Trophoblast cell (in vitro differentiated cells and primary cell): Measurements from ENCODE around the gene PEPD.

Experiments
- DNase-seq, 2 donors: peaks; one replicate each; pipeline ENCODE4 v3.0.0-alpha.2; 2016
- H2AFZ ChIP-seq: 2 replicates; pipeline ENCODE4 v1.6.1; 2013; ENCODE audit warnings: low read length, moderate library complexity, mild to moderate bottlenecking; ENCODE audit not compliant: insufficient read depth, poor library complexity
- H2AK5ac ChIP-seq: 2 replicates; pipeline ENCODE4 v1.6.1; 2013; ENCODE audit warnings: mild to moderate bottlenecking, low read length
- H2BK120ac ChIP-seq: 2 replicates; pipeline ENCODE4 v1.6.1; 2013; ENCODE audit warnings: low read length, mild to moderate bottlenecking, moderate library complexity; ENCODE audit not compliant: insufficient read depth, poor library complexity
- H2BK12ac ChIP-seq: 2 replicates; pipeline ENCODE4 v1.6.1; 2013; ENCODE audit warnings: mild to moderate bottlenecking, low read length, moderate library complexity
- H2BK5ac ChIP-seq: 2 replicates; pipeline ENCODE4 v1.6.1; 2013; ENCODE audit warnings: low read length, low read depth, moderate library complexity, mild to moderate bottlenecking; ENCODE audit not compliant: poor library complexity
- H3K14ac ChIP-seq: 2 replicates; pipeline ENCODE4 v1.6.1; 2013; ENCODE audit warnings: mild to moderate bottlenecking, low read length
- H3K18ac ChIP-seq: 2 replicates; pipeline ENCODE4 v1.6.1; 2013; ENCODE audit warnings: mild to moderate bottlenecking, low read length
- H3K23ac ChIP-seq: 2 replicates; pipeline ENCODE4 v1.6.1; 2013; ENCODE audit warnings: low read length
- H3K27ac ChIP-seq: 2 replicates; pipeline ENCODE4 v1.5.1; 2013; ENCODE audit warnings: low read depth, mild to moderate bottlenecking, inconsistent platforms, low read length, moderate library complexity
- H3K27me3 ChIP-seq: 2 replicates; pipeline ENCODE4 v1.6.1; 2013; ENCODE audit warnings: inconsistent platforms, mild to moderate bottlenecking, low read length, moderate library complexity; ENCODE audit not compliant: insufficient read depth
- H3K36me3 ChIP-seq, 2 experiments: 1 replicate in 1 of 2; 2 replicates in 1 of 2; pipeline ENCODE4 v1.6.1; 2013; ENCODE audit warnings: low read length in 2 of 2, mild to moderate bottlenecking in 2 of 2, moderate library complexity in 1 of 2; ENCODE audit not compliant: insufficient read depth in 2 of 2, control insufficient read depth in 1 of 2
- H3K4ac ChIP-seq: 2 replicates; pipeline ENCODE4 v1.6.1; 2013; ENCODE audit warnings: low read depth, mild to moderate bottlenecking, low read length, moderate library complexity
- H3K4me1 ChIP-seq, 2 experiments: 1 replicate in 1 of 2; 2 replicates in 1 of 2; pipeline ENCODE4 v1.6.1; 2013; ENCODE audit warnings: low read length in 2 of 2, mild to moderate bottlenecking in 2 of 2, moderate library complexity in 1 of 2; ENCODE audit not compliant: insufficient read depth in 2 of 2, control insufficient read depth in 1 of 2
- H3K4me2 ChIP-seq: 2 replicates; pipeline ENCODE4 v1.6.1; 2013; ENCODE audit warnings: inconsistent platforms, mild to moderate bottlenecking, low read length, moderate library complexity
- H3K4me3 ChIP-seq: 2 replicates; pipeline ENCODE4 v1.5.1; 2013; ENCODE audit warnings: mild to moderate bottlenecking, low read depth, low read length, inconsistent platforms
- H3K79me1 ChIP-seq: one replicate; pipeline ENCODE4 v1.6.1; 2013; ENCODE audit warnings: low read length
- H3K79me2 ChIP-seq: 2 replicates; pipeline ENCODE4 v1.6.1; 2013; ENCODE audit warnings: low read length, mild to moderate bottlenecking; ENCODE audit not compliant: control insufficient read depth, insufficient read depth, poor library complexity
- H3K9ac ChIP-seq: 2 replicates; pipeline ENCODE4 v1.6.1; 2013; ENCODE audit warnings: mild to moderate bottlenecking, low read length
- H3K9me3 ChIP-seq: 2 replicates; pipeline ENCODE4 v1.6.1; 2013; ENCODE audit warnings: low read depth, mild to moderate bottlenecking, control low read depth, inconsistent platforms, low read length; ENCODE audit not compliant: insufficient read depth
- H4K12ac ChIP-seq: 2 replicates; pipeline ENCODE4 v1.6.1; 2013; ENCODE audit warnings: low read depth, mild to moderate bottlenecking, low read length, moderate library complexity
- H4K8ac ChIP-seq: 2 replicates; pipeline ENCODE4 v1.6.1; 2013; ENCODE audit warnings: low read depth, mild to moderate bottlenecking, low read length, moderate library complexity
- H4K91ac ChIP-seq: one replicate; pipeline ENCODE4 v1.6.1; 2013; ENCODE audit warnings: low read depth, mild to moderate bottlenecking, low read length, moderate library complexity
- WGBS: extraction: QIAGEN DNeasy Blood & Tissue Kit; methylation state at CpG from one replicate; pipeline ENCODE4 v1.1.7; 2013; ENCODE audit warnings: missing lambda C conversion rate; ENCODE audit not compliant: insufficient read length, insufficient coverage; ENCODE audit errors: extremely low coverage; 5-methylcytosine and 5-hydroxymethylcytosine counted together

Gene PEPD

GRCh38 chr19:33375837-33376159 lies 145.8 kb downstream of the PEPD start:
- no peak overlapping the region for H2BK120ac ChIP-seq
- H3K4me3 ChIP-seq = no peak overlapping the region
- H2BK5ac ChIP-seq = no peak overlapping the region
- no peak for DNase-seq
- no peak overlapping the region for H3K18ac ChIP-seq
- no peak overlapping the region for H4K8ac ChIP-seq
- H2AFZ ChIP-seq = no peak overlapping the region
- peak overlapping the region; percentile 65 for H3K4ac ChIP-seq
- peaks cover 5 to 7% of the 10 kb centered on the region in 2 experiments for H3K36me3 ChIP-seq
- WGBS = 100% methylated on average over 1 of the region's 1 CpG
- H4K91ac ChIP-seq = no peak overlapping the region
- no peak overlapping the region for H3K4me2 ChIP-seq
- no peak overlapping the region for H3K9ac ChIP-seq
- H2BK12ac ChIP-seq = no peak overlapping the region
- peaks cover 16% of the 10 kb centered on the region for H3K79me2 ChIP-seq
- H3K4me1 ChIP-seq = peaks cover 4 to 18% of the 10 kb centered on the region in 2 experiments
- no peak overlapping the region for H3K23ac ChIP-seq
- no peak overlapping the region for H4K12ac ChIP-seq
- H3K14ac ChIP-seq = no peak overlapping the region
- H2AK5ac ChIP-seq = no peak overlapping the region
- no peaks in the 10 kb centered on the region for H3K9me3 ChIP-seq
- no peak overlapping the region for H3K27ac ChIP-seq
- H3K79me1 ChIP-seq = peaks cover 12% of the 10 kb centered on the region
- no peaks in the 10 kb centered on the region for H3K27me3 ChIP-seq

- Histone ChIP-seq H4K12ac (no peak overlapping the region), H3K36me3 (peaks cover 5 to 7% of the 10 kb centered on the region in 2 experiments), H2BK12ac (no peak overlapping the region), H3K9me3 (no peaks in the 10 kb centered on the region), H3K4me2 (peak overlapping the region; percentile 20), H2BK120ac (no peak overlapping the region), H3K4me1 (peaks cover 4 to 18% of the 10 kb centered on the region in 2 experiments), H3K18ac (no peak overlapping the region), H4K8ac (no peak overlapping the region), H3K4ac (peak overlapping the region; percentile 60), H2AFZ (no peak overlapping the region), H3K79me1 (peaks cover 12% of the 10 kb centered on the region), H3K23ac (no peak overlapping the region), H3K4me3 (no peak overlapping the region), H4K91ac (no peak overlapping the region), H2AK5ac (no peak overlapping the region), H3K14ac (no peak overlapping the region), H3K27ac (no peak overlapping the region), H3K27me3 (no peaks in the 10 kb centered on the region), H2BK5ac (no peak overlapping the region), H3K9ac (peak overlapping the region; percentile 20), H3K79me2 (peaks cover 16% of the 10 kb centered on the region)
- no CpG with 5 or more reads among the region's 9 CpGs for WGBS
- DNase-seq = no peak
Measured at GRCh38 chr19:33375156-33375836, 146.3 kb downstream of the PEPD start.

GRCh38 chr19:33374236-33374714 lies 147.3 kb downstream of the PEPD start:
- Histone ChIP-seq H2BK12ac (no peak overlapping the region), H2AK5ac (no peak overlapping the region), H3K9ac (peak overlapping the region; percentile 5), H4K8ac (no peak overlapping the region), H3K4me2 (peak overlapping the region; percentile 97), H3K23ac (no peak overlapping the region), H3K14ac (peak overlapping the region; percentile 99), H3K27ac (peak overlapping the region; percentile 95), H3K79me2 (peaks cover 16% of the 10 kb centered on the region), H3K27me3 (no peaks in the 10 kb centered on the region), H2AFZ (peak overlapping the region; percentile 96), H3K36me3 (peaks cover 3 to 5% of the 10 kb centered on the region in 2 experiments), H2BK5ac (no peak overlapping the region), H4K91ac (peak overlapping the region; percentile 99), H3K9me3 (no peaks in the 10 kb centered on the region), H3K4ac (peak overlapping the region; percentile 74), H3K4me3 (peak overlapping the region; percentile 98), H2BK120ac (no peak overlapping the region), H3K4me1 (peaks cover 4 to 18% of the 10 kb centered on the region in 2 experiments), H4K12ac (no peak overlapping the region), H3K18ac (no peak overlapping the region), H3K79me1 (peaks cover 12% of the 10 kb centered on the region)
- DNase-seq = peak; percentile 38 to 62
- no CpG with 5 or more reads among the region's 22 CpGs for WGBS

GRCh38 chr19:33373453-33374235 lies 147.9 kb downstream of the PEPD start, which contains the start of gene CEBPG:
TSS of gene CEBPG (plus strand) at chr19:33373709. CDS start at chr19:33379240, 5,531 bp downstream.
- Histone ChIP-seq H4K12ac (peak within 1 kb of the TSS; percentile 99), H3K79me2 (peaks cover 16% of the 10 kb centered on the region), H2AFZ (peak within 1 kb of the TSS; percentile 96), H2AK5ac (no peak within 1 kb of the TSS), H3K79me1 (peaks cover 12% of the 10 kb centered on the region), H4K91ac (peak within 1 kb of the TSS; percentile 99), H3K4ac (peak within 1 kb of the TSS; percentile 94), H2BK120ac (peak within 1 kb of the TSS; percentile 91), H3K27me3 (no peaks in the 10 kb centered on the region), H3K36me3 (peaks cover 0 to 2% of the 10 kb centered on the region in 2 experiments), H3K14ac (peak within 1 kb of the TSS; percentile 99), H3K4me2 (peak within 1 kb of the TSS; percentile 97), H3K23ac (no peak within 1 kb of the TSS), H3K4me1 (peaks cover 4 to 18% of the 10 kb centered on the region in 2 experiments), H4K8ac (peak within 1 kb of the TSS; percentile 94), H3K4me3 (peak within 1 kb of the TSS; percentile 98), H3K9me3 (no peaks in the 10 kb centered on the region), H3K18ac (peak within 1 kb of the TSS; percentile 99), H2BK5ac (peak within 1 kb of the TSS; percentile 95), H2BK12ac (peak within 1 kb of the TSS; percentile 24), H3K27ac (peak within 1 kb of the TSS; percentile 95), H3K9ac (peak within 1 kb of the TSS; percentile 95)
- DNase-seq = peak; percentile 92 to 97
- WGBS = no CpG with 5 or more reads among the region's 118 CpGs
